Pericardium fibroblast (primary cell): Measurements from ENCODE around the gene KRTAP9-7. TPM values are rescaled to one million over a fixed set of nuclear protein-coding genes. Genes with fewer than 3 reads are reported as not detected.

Source experiments
- total RNA-seq: library from RNA; depleted of rRNA; stranded (reverse); fragments of >200 nt; gene quantifications from 2 replicates; pipeline ENCODE4 v1.2.3, GENCODE V29; 2015

The KRTAP9-7 gene
- total RNA-seq: not detected in 2 replicates

GRCh38 chr17:41275648-41276190 lies at the start of gene KRTAP9-7:
Gene KRTAP9-7 (plus strand): TSS chr17:41275698. CDS start chr17:41275698, 0 bp downstream.

GRCh38 chr17:41226598-41227095 lies 48.9 kb upstream of the KRTAP9-7 start, which contains the start of gene KRTAP9-2:
Gene KRTAP9-2 (plus strand): TSS chr17:41226648. CDS start chr17:41226655, 7 bp downstream.

GRCh38 chr17:41232399-41233105 lies 42.9 kb upstream of the KRTAP9-7 start, which contains the start of gene KRTAP9-3:
Gene KRTAP9-3 (plus strand): TSS chr17:41232449. CDS start chr17:41232502, 53 bp downstream.

GRCh38 chr17:41237949-41238437 lies 37.5 kb upstream of the KRTAP9-7 start, which contains the start of gene KRTAP9-8:
Gene KRTAP9-8 (plus strand): TSS chr17:41237999. CDS start chr17:41238052, 53 bp downstream.

GRCh38 chr17:41249637-41250240 lies 25.8 kb upstream of the KRTAP9-7 start, which contains the start of gene KRTAP9-4:
Gene KRTAP9-4 (plus strand): TSS chr17:41249687. CDS start chr17:41249721, 34 bp downstream.

GRCh38 chr17:41255381-41256290 lies 19.9 kb upstream of the KRTAP9-7 start, which contains the start of gene KRTAP9-9:
Gene KRTAP9-9 (plus strand): TSS chr17:41255384.

GRCh38 chr17:41265078-41265477 lies 10.4 kb upstream of the KRTAP9-7 start, which contains the start of gene KRTAP9-6:
Gene KRTAP9-6 (plus strand): TSS chr17:41265378. CDS start chr17:41265378, 0 bp downstream.

GRCh38 chr17:41301916-41302901 lies 26.7 kb downstream of the KRTAP9-7 start, which contains the start of gene KRTAP29-1:
Gene KRTAP29-1 (minus strand): TSS chr17:41302851. CDS start chr17:41302851, 0 bp downstream.

GRCh38 chr17:41308918-41309359 lies 33.4 kb downstream of the KRTAP9-7 start, which contains the start of gene KRTAP16-1:
Gene KRTAP16-1 (minus strand): TSS chr17:41309309. CDS start chr17:41309253, 56 bp downstream.

GRCh38 chr17:41315204-41315794 lies 39.8 kb downstream of the KRTAP9-7 start, which contains the start of gene KRTAP17-1:
Gene KRTAP17-1 (minus strand): TSS chr17:41315710. CDS start chr17:41315650, 60 bp downstream.

Other genes with a start within 250 kb of the KRTAP9-7 start
- not detected in 2 replicates for gene KRTAP1-5, start 248.5 kb upstream of the KRTAP9-7 start, total RNA-seq
- gene KRTAP1-4, start 245.5 kb upstream of the KRTAP9-7 start, total RNA-seq: not detected in 2 replicates
- gene KRTAP1-3, start 240.8 kb upstream of the KRTAP9-7 start, total RNA-seq: not detected in 2 replicates
- not detected in 2 replicates for gene KRTAP1-1, start 234.2 kb upstream of the KRTAP9-7 start, total RNA-seq
- gene KRTAP2-1, start 228.4 kb upstream of the KRTAP9-7 start, total RNA-seq: not detected in 2 replicates
- not detected in 2 replicates for gene KRTAP2-2, start 220.5 kb upstream of the KRTAP9-7 start, total RNA-seq
- not detected in 2 replicates for gene KRTAP2-3, start 215.6 kb upstream of the KRTAP9-7 start, total RNA-seq
- gene KRTAP2-4, start 209.8 kb upstream of the KRTAP9-7 start, total RNA-seq: not detected in 2 replicates
- not detected in 2 replicates for gene KRTAP4-7, start 191.5 kb upstream of the KRTAP9-7 start, total RNA-seq
- gene KRTAP4-8, start 177.6 kb upstream of the KRTAP9-7 start, total RNA-seq: not detected in 2 replicates
- not detected in 2 replicates for gene KRTAP4-16, start 173.5 kb upstream of the KRTAP9-7 start, total RNA-seq
- not detected in 2 replicates for gene KRTAP4-9, start 170.3 kb upstream of the KRTAP9-7 start, total RNA-seq
- gene KRTAP4-11, start 157.3 kb upstream of the KRTAP9-7 start, total RNA-seq: not detected in 2 replicates
- not detected in 2 replicates for gene KRTAP4-12, start 151.5 kb upstream of the KRTAP9-7 start, total RNA-seq
- gene KRTAP4-6, start 135.2 kb upstream of the KRTAP9-7 start, total RNA-seq: not detected in 2 replicates
- gene KRTAP4-5, start 125.9 kb upstream of the KRTAP9-7 start, total RNA-seq: not detected in 2 replicates
- not detected in 2 replicates for gene KRTAP4-4, start 115.0 kb upstream of the KRTAP9-7 start, total RNA-seq
- not detected in 2 replicates for gene KRTAP4-3, start 107.5 kb upstream of the KRTAP9-7 start, total RNA-seq
- gene KRTAP4-2, start 97.5 kb upstream of the KRTAP9-7 start, total RNA-seq: not detected in 2 replicates
- gene KRTAP4-1, start 90.8 kb upstream of the KRTAP9-7 start, total RNA-seq: not detected in 2 replicates
- not detected in 2 replicates for gene KRTAP9-1, start 85.8 kb upstream of the KRTAP9-7 start, total RNA-seq
- gene KRTAP9-2, start 49.0 kb upstream of the KRTAP9-7 start, total RNA-seq: not detected in 2 replicates
- not detected in 2 replicates for gene KRTAP9-3, start 43.2 kb upstream of the KRTAP9-7 start, total RNA-seq
- not detected in 2 replicates for gene KRTAP9-8, start 37.7 kb upstream of the KRTAP9-7 start, total RNA-seq
- not detected in 2 replicates for gene KRTAP9-4, start 26.0 kb upstream of the KRTAP9-7 start, total RNA-seq
- not detected in 2 replicates for gene KRTAP9-9, start 20.3 kb upstream of the KRTAP9-7 start, total RNA-seq
- gene KRTAP9-6, start 10.3 kb upstream of the KRTAP9-7 start, total RNA-seq: not detected in 2 replicates
- gene KRTAP29-1, start 27.2 kb downstream of the KRTAP9-7 start, total RNA-seq: not detected in 2 replicates
- not detected in 2 replicates for gene KRTAP16-1, start 33.6 kb downstream of the KRTAP9-7 start, total RNA-seq
- gene KRTAP17-1, start 40.0 kb downstream of the KRTAP9-7 start, total RNA-seq: not detected in 2 replicates
- gene KRT33A, start 75.1 kb downstream of the KRTAP9-7 start, total RNA-seq: not detected in 2 replicates
- not detected in 2 replicates for gene KRT33B, start 94.1 kb downstream of the KRTAP9-7 start, total RNA-seq
- gene KRT34, start 106.6 kb downstream of the KRTAP9-7 start, total RNA-seq: not detected in 2 replicates
- gene KRT31, start 121.9 kb downstream of the KRTAP9-7 start, total RNA-seq: not detected in 2 replicates
- not detected in 2 replicates for gene KRT37, start 148.9 kb downstream of the KRTAP9-7 start, total RNA-seq
- gene KRT38, start 165.3 kb downstream of the KRTAP9-7 start, total RNA-seq: not detected in 2 replicates
- not detected in 2 replicates for gene KRT32, start 191.7 kb downstream of the KRTAP9-7 start, total RNA-seq
- not detected in 2 replicates for gene KRT35, start 205.5 kb downstream of the KRTAP9-7 start, total RNA-seq
- not detected in 2 replicates for gene KRT36, start 214.2 kb downstream of the KRTAP9-7 start, total RNA-seq
- not detected in 2 replicates for gene KRT13, start 229.9 kb downstream of the KRTAP9-7 start, total RNA-seq
- not detected in 2 replicates for gene KRT15, start 243.2 kb downstream of the KRTAP9-7 start, total RNA-seq